H1 (cell line): ENCODE results near the gene PIAS1. TPM values are rescaled to one million over a fixed set of nuclear protein-coding genes. Genes with fewer than 3 reads are reported as not detected.

ENCODE experiments used
- CTCF ChIA-PET: fragments of 300-600 bp; sonication (Branson Sonifier 250); formaldehyde crosslinking; loops from one replicate; lab custom pipeline; 2021; ENCODE audit not compliant: partially characterized antibody; lab: Charles Lee
- POLR2A ChIA-PET: fragments of 300-600 bp; sonication (Branson Sonifier 250); formaldehyde crosslinking; loops from one replicate; lab custom pipeline; 2021; ENCODE audit warnings: inconsistent platforms; ENCODE audit not compliant: partially characterized antibody; lab: Charles Lee
- DNase-seq, 2 experiments: peaks; one replicate each; pipeline versions ENCODE4 v3.0.0 to v3.0.0-alpha.2; 2010 to 2022; ENCODE audit warnings: low spot score in 2 of 2, low read depth in 1 of 2, mixed read lengths in 1 of 2
- FAIRE-seq: peaks from 2 replicates; lab custom pipeline; 2011; peaks lifted over from hg19 to GRCh38; lab: Jason Lieb, UNC
- H2AFZ ChIP-seq: 2 replicates; pipeline ENCODE4 v1.8.1; 2012; ENCODE audit warnings: low read length, inconsistent platforms
- H2AK5ac ChIP-seq: 2 replicates; pipeline ENCODE4 v1.6.1; 2013; ENCODE audit warnings: low read depth, low read length
- H2BK120ac ChIP-seq: replicated peaks from 2 replicates; pipeline ENCODE3; 2013; ENCODE audit warnings: low read depth, low read length, inconsistent platforms
- H2BK12ac ChIP-seq: 2 replicates; pipeline ENCODE4 v1.6.1; 2013; ENCODE audit warnings: low read depth, low read length
- H2BK15ac ChIP-seq: 2 replicates; pipeline ENCODE4 v1.6.1; 2013; ENCODE audit warnings: low read length
- H2BK20ac ChIP-seq: 2 replicates; pipeline ENCODE4 v1.6.1; 2013; ENCODE audit warnings: low read length
- H2BK5ac ChIP-seq: 2 replicates; pipeline ENCODE4 v1.6.1; 2013; ENCODE audit warnings: low read depth, low read length
- H3K14ac ChIP-seq: 2 replicates; pipeline ENCODE4 v1.6.1; 2013; ENCODE audit warnings: inconsistent platforms; ENCODE audit not compliant: insufficient read length
- H3K18ac ChIP-seq: 2 replicates; pipeline ENCODE4 v1.6.1; 2013; ENCODE audit warnings: low read length; ENCODE audit errors: extremely low read depth
- H3K23ac ChIP-seq: 2 replicates; pipeline ENCODE4 v1.6.1; 2013; ENCODE audit warnings: inconsistent platforms; ENCODE audit not compliant: insufficient read length
- H3K23me2 ChIP-seq: 2 replicates; pipeline ENCODE4 v1.6.1; 2013; ENCODE audit warnings: low read depth, low read length
- H3K27ac ChIP-seq: 2 replicates; pipeline ENCODE4 v1.6.1; 2011; ENCODE audit warnings: low read depth, low read length, inconsistent platforms
- H3K27me3 ChIP-seq, 4 experiments: replicated peaks in 1 of 4; 1 replicate in 1 of 4; 2 replicates in 3 of 4; pipeline versions ENCODE4 v1.6.1 to v1.8.1; 2011 to 2013; ENCODE audit warnings: low read length in 3 of 4, mild to moderate bottlenecking in 3 of 4, inconsistent platforms in 2 of 4, mixed read lengths in 2 of 4, moderate library complexity in 1 of 4; ENCODE audit not compliant: control insufficient read depth in 3 of 4, insufficient read depth in 3 of 4; ENCODE audit errors: extremely low read depth in 1 of 4
- H3K36me3 ChIP-seq, 4 experiments: 2 replicates each; pipeline versions ENCODE4 v1.6.1 to v1.8.1; 2011 to 2013; ENCODE audit warnings: mild to moderate bottlenecking in 4 of 4, low read length in 3 of 4, moderate library complexity in 2 of 4, control low read depth in 1 of 4, inconsistent platforms in 1 of 4; ENCODE audit not compliant: insufficient read depth in 4 of 4, control insufficient read depth in 2 of 4
- H3K4ac ChIP-seq: replicated peaks from 2 replicates; pipeline ENCODE3; 2013; ENCODE audit warnings: low read length, low read depth, mixed read lengths, inconsistent platforms; ENCODE audit not compliant: insufficient read length
- H3K4me1 ChIP-seq, 4 experiments: replicated peaks in 1 of 4; 1 replicate in 1 of 4; 2 replicates in 3 of 4; pipeline versions ENCODE4 v1.6.1 to v1.8.1; 2011 to 2013; ENCODE audit warnings: low read length in 3 of 4, inconsistent platforms in 2 of 4, mixed read lengths in 1 of 4; ENCODE audit not compliant: insufficient read depth in 4 of 4, control insufficient read depth in 3 of 4
- H3K4me2 ChIP-seq, 2 experiments: 2 replicates each; pipeline versions ENCODE4 v1.6.1 to v1.8.1; 2011 to 2013; ENCODE audit warnings: low read depth in 2 of 2, low read length in 2 of 2, control low read depth in 1 of 2, inconsistent platforms in 1 of 2, mild to moderate bottlenecking in 1 of 2; ENCODE audit not compliant: insufficient read depth in 1 of 2
- H3K4me3 ChIP-seq, 4 experiments: fragments of 200-600, 300-600 bp in 1 of 4; sonication (generic), shearing (Covaris generic), sonication (Bioruptor Twin) in 1 of 4; 2 replicates each; pipeline versions ENCODE4 v1.5.1 to v1.8.1; 2011 to 2016; ENCODE audit warnings: low read length in 4 of 4, low read depth in 3 of 4, control low read depth in 2 of 4, inconsistent platforms in 2 of 4, mild to moderate bottlenecking in 2 of 4, mixed read lengths in 1 of 4, moderate library complexity in 1 of 4; ENCODE audit not compliant: insufficient read depth in 2 of 4; ENCODE audit errors: extremely low read depth in 1 of 4
- H3K56ac ChIP-seq: replicated peaks from 2 replicates; pipeline ENCODE3; 2013; ENCODE audit warnings: low read depth, mild to moderate bottlenecking, mixed read lengths, low read length, inconsistent platforms; ENCODE audit not compliant: insufficient read length
- H3K79me1 ChIP-seq: 2 replicates; pipeline ENCODE4 v1.6.1; 2013; ENCODE audit warnings: low read depth, low read length, control low read depth
- H3K79me2 ChIP-seq, 2 experiments: 2 replicates each; pipeline versions ENCODE4 v1.6.1 to v1.8.1; 2012 to 2013; ENCODE audit warnings: low read length in 2 of 2, mild to moderate bottlenecking in 2 of 2, inconsistent platforms in 1 of 2; ENCODE audit not compliant: insufficient read depth in 2 of 2, control insufficient read depth in 1 of 2
- H3K9ac ChIP-seq, 4 experiments: replicated peaks in 1 of 4; 1 replicate in 1 of 4; 2 replicates in 3 of 4; pipeline versions ENCODE4 v1.6.1 to v1.8.1; 2011 to 2013; ENCODE audit warnings: low read depth in 3 of 4, low read length in 3 of 4, control low read depth in 2 of 4, mild to moderate bottlenecking in 2 of 4, moderate library complexity in 2 of 4, inconsistent platforms in 1 of 4; ENCODE audit errors: extremely low read depth in 1 of 4
- H3K9me3 ChIP-seq, 2 experiments: 2 replicates each; pipeline versions ENCODE4 v1.6.1 to v1.8.1; 2012 to 2013; ENCODE audit warnings: mild to moderate bottlenecking in 2 of 2, moderate library complexity in 2 of 2, control low read depth in 1 of 2, inconsistent platforms in 1 of 2, low read depth in 1 of 2, low read length in 1 of 2, mixed read lengths in 1 of 2; ENCODE audit not compliant: insufficient read depth in 2 of 2
- H4K20me1 ChIP-seq, 2 experiments: replicated peaks in 1 of 2; 2 replicates each; pipeline versions ENCODE3 to v1.8.1; 2011 to 2013; ENCODE audit warnings: inconsistent platforms in 2 of 2, low read length in 2 of 2, mild to moderate bottlenecking in 1 of 2; ENCODE audit not compliant: insufficient read depth in 2 of 2, control insufficient read depth in 1 of 2
- H4K5ac ChIP-seq: 2 replicates; pipeline ENCODE4 v1.6.1; 2013; ENCODE audit warnings: low read length, low read depth, mixed read lengths, inconsistent platforms; ENCODE audit not compliant: insufficient read length
- H4K8ac ChIP-seq: 2 replicates; pipeline ENCODE4 v1.8.0; 2013; ENCODE audit warnings: mild to moderate bottlenecking, moderate library complexity, low read length, inconsistent platforms; ENCODE audit not compliant: insufficient read depth; ENCODE audit errors: extremely low read depth
- H4K91ac ChIP-seq: replicated peaks from 2 replicates; pipeline ENCODE3; 2013; ENCODE audit warnings: low read length, mixed read lengths, inconsistent platforms; ENCODE audit not compliant: insufficient read length
- ASH2L ChIP-seq: fragments of 200-600, 300-600 bp; sonication (generic); IDR thresholded peaks from one replicate; pipeline ENCODE4 v1.7.1; 2017; ENCODE audit warnings: low read length
- CEBPB ChIP-seq: IDR thresholded peaks from 2 replicates; pipeline ENCODE4 v1.6.1; 2012; ENCODE audit warnings: low read depth, low read length
- E2F6 ChIP-seq: IDR thresholded peaks from 2 replicates; pipeline ENCODE4 v1.6.1; 2012; ENCODE audit warnings: inconsistent platforms
- EGR1 ChIP-seq: IDR thresholded peaks from 2 replicates; pipeline ENCODE4 v1.6.1; 2011; ENCODE audit warnings: low read depth, low read length, borderline replicate concordance
- FOSL1 ChIP-seq: IDR thresholded peaks from 2 replicates; pipeline ENCODE4 v1.6.1; 2011; ENCODE audit warnings: mild to moderate bottlenecking, low read depth, low read length, moderate library complexity; ENCODE audit not compliant: insufficient read depth
- HDAC2 ChIP-seq, 2 experiments: fragments of 300-600 bp in 1 of 2; sonication (generic) in 1 of 2; IDR thresholded peaks; 2 replicates each; pipeline ENCODE4 v1.6.1; 2011 to 2012; ENCODE audit warnings: low read depth in 2 of 2, low read length in 2 of 2, mild to moderate bottlenecking in 2 of 2, moderate library complexity in 2 of 2, borderline replicate concordance in 1 of 2, inconsistent platforms in 1 of 2
- NANOG ChIP-seq: IDR thresholded peaks from 2 replicates; pipeline ENCODE4 v1.6.1; 2011; ENCODE audit warnings: low read length, low read depth, mild to moderate bottlenecking, inconsistent platforms; ENCODE audit not compliant: insufficient read depth, poor library complexity, severe bottlenecking
- RFX5 ChIP-seq: IDR thresholded peaks from 2 replicates; pipeline ENCODE4 v1.6.1; 2011; ENCODE audit warnings: low read depth, low read length, improper control_type of control experiment, borderline replicate concordance
- RXRA ChIP-seq: IDR thresholded peaks from 2 replicates; pipeline ENCODE4 v1.6.1; 2011; ENCODE audit warnings: low read depth, mild to moderate bottlenecking, low read length, moderate library complexity; ENCODE audit not compliant: insufficient read depth
- SP2 ChIP-seq: IDR thresholded peaks from 2 replicates; pipeline ENCODE4 v1.6.1; 2012; ENCODE audit warnings: mild to moderate bottlenecking, low read length, inconsistent platforms
- TCF12 ChIP-seq: IDR thresholded peaks from 2 replicates; pipeline ENCODE4 v1.6.1; 2011; ENCODE audit warnings: low read depth, mild to moderate bottlenecking, low read length
- TEAD4 ChIP-seq: IDR thresholded peaks from 2 replicates; pipeline ENCODE4 v1.6.1; 2012; ENCODE audit warnings: low read depth, low read length, inconsistent platforms, mixed read lengths
- USF2 ChIP-seq: IDR thresholded peaks from 2 replicates; pipeline ENCODE4 v1.6.1; 2011; ENCODE audit warnings: low read length, improper control_type of control experiment
- WGBS, 2 experiments: shearing (Covaris generic) in 1 of 2; methylation state at CpG; one replicate each; pipeline versions ENCODE4 v1.1.6 to v1.1.7; 2013 to 2015; ENCODE audit warnings: low lambda C conversion rate in 2 of 2, mixed read lengths in 2 of 2, inconsistent platforms in 1 of 2, low coverage in 1 of 2, missing lambda C conversion rate in 1 of 2; ENCODE audit not compliant: insufficient replicate concordance in 2 of 2, insufficient coverage in 1 of 2, insufficient read length in 1 of 2; ENCODE audit errors: extremely low coverage in 1 of 2, missing lambda C conversion rate in 1 of 2; 5-methylcytosine and 5-hydroxymethylcytosine counted together
- polyA plus RNA-seq, 7 experiments: library from polyadenylated mRNA; depleted of rRNA in 3 of 7; stranded (reverse) in 5 of 7; unstranded in 2 of 7; fragments of >200 nt in 5 of 7; fragments of 200-250 nt in 2 of 7; gene quantifications; 1 replicate in 5 of 7; 2 replicates in 1 of 7; 4 replicates in 1 of 7; pipeline versions ENCODE4 v1.2.1 to v1.2.3, GENCODE V29; 2011 to 2013; ENCODE audit warnings: missing spikeins in 2 of 7, mixed read lengths in 2 of 7
- total RNA-seq: library from RNA; stranded (reverse); fragmentation: NEBNext Ultra II Directional; extraction: Animal tissue kit (Norgen Biotek cat#: 25700); gene quantifications from 2 replicates; pipeline ENCODE4 v1.2.1, GENCODE V29; 2021

The PIAS1 gene
- total and polyA plus RNA-seq, 2 of the 8 experiments (the other 6 are each of a cell fraction or from before 2014, with no cell fraction given) = 30.8 to 34.5 TPM

GRCh38 chr15:68175526-68175925, 121.4 kb downstream of the PIAS1 start:
- 80% methylated on average over 2 of the region's 2 CpGs; no CpG with 5 or more reads in 1 of the 2 experiments for WGBS, 2 experiments
- Histone ChIP-seq H3K4me2 (no peak overlapping the region), H3K56ac (no peak overlapping the region), H3K27ac (no peak overlapping the region), H3K14ac (no peak overlapping the region), H3K9me3 (no peaks in the 10 kb centered on the region), H2BK20ac (no peak overlapping the region), H3K23ac (no peak overlapping the region), H4K5ac (no peak overlapping the region), H3K4ac (no peak overlapping the region), H4K20me1 (no peaks in the 10 kb centered on the region), H3K79me1 (no peaks in the 10 kb centered on the region), H2BK5ac (no peak overlapping the region), H2AK5ac (no peak overlapping the region), H3K9ac (no peak overlapping the region), H4K8ac (no peak overlapping the region), H3K79me2 (no peaks in the 10 kb centered on the region), H2BK12ac (no peak overlapping the region), H3K18ac (no peak overlapping the region), H3K4me1 (no peaks in the 10 kb centered on the region), H3K27me3 (no peaks in the 10 kb centered on the region), H3K4me3 (no peak overlapping the region), H2AFZ (no peak overlapping the region), H2BK15ac (no peak overlapping the region)
- no peak for DNase-seq
- ChIA-PET CTCF (interaction anchor here (1.0 to 1.5 kb wide), 5 partner anchors 9 to 321 kb away, joined by 3 to 10 read pairs (median 3); no protein-coding TSS in a partner anchor), POLR2A (no interaction called here)
- FAIRE-seq = no peak
- TF ChIP-seq TCF12 (no peak), EGR1 (no peak), NANOG (no peak), RXRA (no peak), SP2 (no peak), ASH2L (no peak), HDAC2 (IDR thresholded peaks at IDR 0.05; ENCODE audit: borderline replicate concordance in 1 of 2, low read depth in 2 of 2, low read length in 2 of 2) (no peak), RFX5 (no peak), USF2 (no peak), TEAD4 (no peak), CEBPB (no peak), FOSL1 (no peak), E2F6 (no peak)
- TF ChIP-seq, all 59 proteins: peak for 0
- H3K23me2 ChIP-seq = no peaks in the 10 kb centered on the region
- peaks cover 2 to 25% (median 9%) of the 10 kb centered on the region in 4 experiments; a peak in 7 of 8 replicates for H3K36me3 ChIP-seq
- no peak overlapping the region for H2BK120ac ChIP-seq
- H4K91ac ChIP-seq = no peak overlapping the region
